HepG2 (cell line): Measurements from ENCODE around the gene EPG5. TPM values are rescaled to one million over a fixed set of nuclear protein-coding genes. Genes with fewer than 3 reads are reported as not detected.

Experiments
- ATAC-seq: fragments of 200-7000 bp; cut with Tn5 transposase; 3 replicates; pipeline ENCODE4 v1.9.1; 2020; ENCODE audit warnings: mild to moderate bottlenecking, moderate library complexity
- BruUV-seq: library from RNA; stranded (reverse); fragments of 400-500 nt; replicated peaks from 2 replicates; lab custom pipeline; 2021; lab: Mats Ljungman, UMichigan
- CTCF ChIA-PET: fragments of 300-600 bp; formaldehyde crosslinking; extraction: SDS; loops from one replicate; lab custom pipeline; 2021; ENCODE audit warnings: low total read pairs, inconsistent platforms, low intra/inter-chr PET ratio; lab: Yijun Ruan, JAX
- POLR2A ChIA-PET: fragments of 350-600 bp; sonication (Branson Sonifier 250); formaldehyde crosslinking; loops from one replicate; lab custom pipeline; 2020; ENCODE audit warnings: antibody characterized with exemption, inconsistent platforms; lab: Yijun Ruan, JAX
- DNase-seq: peaks from one replicate; pipeline ENCODE4 v3.0.0-alpha.2; 2015; ENCODE audit warnings: low spot score
- FAIRE-seq: peaks from 3 replicates; lab custom pipeline; 2011; peaks lifted over from hg19 to GRCh38; lab: Jason Lieb, UNC
- H2AFZ ChIP-seq: one replicate; pipeline ENCODE4 v1.6.1; 2011; ENCODE audit warnings: low read length, inconsistent platforms
- H3K27ac ChIP-seq: fragments of 300-600 bp; 3 replicates; pipeline ENCODE4 v1.8.0; 2011; ENCODE audit warnings: mixed run types, mild to moderate bottlenecking, mixed read lengths, low read length, inconsistent platforms; ENCODE audit not compliant: insufficient read depth; ENCODE audit errors: extremely low read length
- H3K27me3 ChIP-seq, 2 experiments: fragments of 200-600 bp in 1 of 2; 2 replicates in 1 of 2; 3 replicates in 1 of 2; pipeline versions ENCODE4 v1.6.0 to v1.8.0; 2011; ENCODE audit warnings: low read length in 2 of 2, mild to moderate bottlenecking in 2 of 2, moderate library complexity in 2 of 2, inconsistent platforms in 1 of 2; ENCODE audit not compliant: insufficient read depth in 2 of 2, control insufficient read depth in 1 of 2
- H3K36me3 ChIP-seq, 2 experiments: fragments of 200-600 bp in 1 of 2; replicated peaks in 1 of 2; 2 replicates in 1 of 2; 3 replicates in 1 of 2; pipeline versions ENCODE4 v1.5.1 to v1.8.0; 2011; ENCODE audit warnings: low read length in 2 of 2, inconsistent platforms in 1 of 2; ENCODE audit not compliant: insufficient read depth in 2 of 2, control insufficient read depth in 1 of 2
- H3K4me1 ChIP-seq: 2 replicates; pipeline ENCODE4 v1.5.1; 2012; ENCODE audit warnings: low read length, inconsistent platforms; ENCODE audit not compliant: insufficient read depth
- H3K4me2 ChIP-seq: 2 replicates; pipeline ENCODE4 v1.6.0; 2011; ENCODE audit warnings: low read depth, low read length, inconsistent platforms
- H3K4me3 ChIP-seq, 3 experiments: fragments of 200-600 bp in 1 of 3; sonication (generic), shearing (Covaris generic) in 1 of 3; replicated peaks in 1 of 3; 2 replicates each; pipeline ENCODE4 v1.5.1; 2011 to 2016; ENCODE audit warnings: low read length in 3 of 3, inconsistent platforms in 2 of 3, low read depth in 2 of 3, mild to moderate bottlenecking in 2 of 3, control low read depth in 1 of 3, mixed read lengths in 1 of 3; ENCODE audit not compliant: insufficient read depth in 1 of 3
- H3K79me2 ChIP-seq: one replicate; pipeline ENCODE4 v1.6.1; 2011; ENCODE audit warnings: low read length, inconsistent platforms; ENCODE audit not compliant: insufficient read depth
- H3K9ac ChIP-seq: 2 replicates; pipeline ENCODE4 v1.6.0; 2011; ENCODE audit warnings: mild to moderate bottlenecking, low read depth, low read length, inconsistent platforms; ENCODE audit not compliant: insufficient read depth
- H3K9me3 ChIP-seq: 2 replicates; pipeline ENCODE4 v1.5.1; 2012; ENCODE audit warnings: mild to moderate bottlenecking, low read length
- H4K20me1 ChIP-seq: 2 replicates; pipeline ENCODE4 v1.6.0; 2011; ENCODE audit warnings: inconsistent platforms, mild to moderate bottlenecking, low read length, moderate library complexity; ENCODE audit not compliant: insufficient read depth
- CEBPZ ChIP-seq: IDR thresholded peaks from 2 replicates; pipeline ENCODE4 v1.6.1; 2012; ENCODE audit warnings: low read length, improper control_type of control experiment
- GTF3A ChIP-seq: sonication (generic); formaldehyde crosslinking; conservative IDR thresholded peaks from 2 replicates; pipeline ENCODE4 v1.4.0; 2020; ENCODE audit warnings: mild to moderate bottlenecking, missing genetic modification reagents
- PAF1 ChIP-seq: IDR thresholded peaks from 2 replicates; pipeline ENCODE4 v1.6.1; 2016; ENCODE audit warnings: missing genetic modification reagents, missing compliant biosample characterization
- RXRA ChIP-seq: sonication (generic); formaldehyde crosslinking; IDR thresholded peaks from 2 replicates; pipeline ENCODE4 v1.5.1; 2020; ENCODE audit warnings: missing genetic modification reagents
- TOPORS ChIP-seq: sonication (generic); formaldehyde crosslinking; IDR thresholded peaks from 2 replicates; pipeline ENCODE4 v1.8.0; 2023; ENCODE audit warnings: mild to moderate bottlenecking, missing genetic modification reagents
- ZNF331 ChIP-seq: sonication (generic); formaldehyde crosslinking; IDR thresholded peaks from 2 replicates; pipeline ENCODE4 v1.4.0; 2020; ENCODE audit warnings: missing genetic modification reagents
- ZNF354B ChIP-seq: sonication (generic); formaldehyde crosslinking; IDR thresholded peaks from 2 replicates; pipeline ENCODE4 v1.8.0; 2022; ENCODE audit warnings: mild to moderate bottlenecking, missing genetic modification reagents
- ZNF710 ChIP-seq: sonication (generic); formaldehyde crosslinking; IDR thresholded peaks from 2 replicates; pipeline ENCODE4 v1.5.0; 2020; ENCODE audit warnings: mild to moderate bottlenecking, missing genetic modification reagents, borderline replicate concordance
- WGBS: methylation state at CpG from one replicate; pipeline ENCODE4 v1.1.6; 2017; ENCODE audit warnings: low lambda C conversion rate; 5-methylcytosine and 5-hydroxymethylcytosine counted together
- in situ Hi-C: cut with HindIII; loops from 2 replicates; pipeline ENCODE4 v1.10.0; 2017; ENCODE audit warnings: low pct_unique_long_range_greater_than_20kb; ENCODE audit not compliant: extremely low pct_ligation_motif_present
- intact Hi-C: fragments of 100-400 bp; cut with micrococcal nuclease; formaldehyde crosslinking; loops from one replicate; pipeline ENCODE4 v1.10.0; 2022; ENCODE audit not compliant: unreplicated experiment
- polyA plus RNA-seq, 8 experiments: library from polyadenylated mRNA; depleted of rRNA in 3 of 8; stranded (reverse) in 7 of 8; unstranded in 1 of 8; fragments of >200 nt; fragmentation: Illumina TruSeq in 4 of 8; extraction: Trizol in 4 of 8; gene quantifications; 2 replicates each; pipeline versions ENCODE4 v1.2.1 to v1.2.3, GENCODE V29; 2011 to 2016; ENCODE audit warnings: low read depth in 4 of 8, missing spikeins in 1 of 8, mixed read lengths in 1 of 8; ENCODE audit not compliant: insufficient read depth in 1 of 8
- total RNA-seq, 5 experiments: library from RNA; depleted of rRNA; stranded (reverse); fragments of >200 nt; fragmentation: Illumina TruSeq; extraction: Trizol; gene quantifications; 2 replicates each; pipeline ENCODE4 v1.2.3, GENCODE V29; 2016; ENCODE audit warnings: low read depth in 1 of 5

Gene EPG5
- total and polyA plus RNA-seq, 2 of the 13 experiments (the other 11 are each of a cell fraction or from before 2014, with no cell fraction given): 6.7 to 9.3 TPM

GRCh38 chr18:45962866-45963265 lies 4.3 kb downstream of the EPG5 start:
- Histone ChIP-seq H3K27ac (no peak overlapping the region), H3K9ac (no peak overlapping the region), H2AFZ (no peak overlapping the region), H3K36me3 (peaks cover 0 to 7% of the 10 kb centered on the region in 2 experiments; a peak in 2 of 5 replicates), H3K9me3 (no peaks in the 10 kb centered on the region), H3K27me3 (no peaks in the 10 kb centered on the region; a peak in 1 of 5 replicates), H3K4me2 (no peak overlapping the region), H3K4me3 (no peak overlapping the region), H3K4me1 (peaks cover 27% of the 10 kb centered on the region)
- intact Hi-C loops: no loop called here
- CTCF ChIA-PET: no interaction called here
- POLR2A ChIA-PET: no interaction called here
- no TSS peak for BruUV-seq
- 88% methylated on average over 5 of the region's 5 CpGs for WGBS
- DNase-seq: no peak
- TF ChIP-seq ZNF710 (CRISPR knock-in tag): no peak
- TF ChIP-seq RXRA (CRISPR knock-in tag): no peak
- no peak for TF ChIP-seq CEBPZ
- TF ChIP-seq ZNF331 (CRISPR knock-in tag): no peak
- TF ChIP-seq PAF1 (CRISPR knock-in tag): no peak
- TF ChIP-seq ZNF354B: no peak
- TF ChIP-seq TOPORS (CRISPR knock-in tag): no peak
- TF ChIP-seq GTF3A (CRISPR knock-in tag): no peak
- TF ChIP-seq, all 625 proteins: peak for 0
- no peak for ATAC-seq
- in situ Hi-C loops: no loop called here
- Histone ChIP-seq H4K20me1 (no peaks in the 10 kb centered on the region), H3K79me2 (peaks cover 19% of the 10 kb centered on the region)
- no peak for FAIRE-seq
